ENCODE measurements around the gene PPP1R9B.

DNA sequence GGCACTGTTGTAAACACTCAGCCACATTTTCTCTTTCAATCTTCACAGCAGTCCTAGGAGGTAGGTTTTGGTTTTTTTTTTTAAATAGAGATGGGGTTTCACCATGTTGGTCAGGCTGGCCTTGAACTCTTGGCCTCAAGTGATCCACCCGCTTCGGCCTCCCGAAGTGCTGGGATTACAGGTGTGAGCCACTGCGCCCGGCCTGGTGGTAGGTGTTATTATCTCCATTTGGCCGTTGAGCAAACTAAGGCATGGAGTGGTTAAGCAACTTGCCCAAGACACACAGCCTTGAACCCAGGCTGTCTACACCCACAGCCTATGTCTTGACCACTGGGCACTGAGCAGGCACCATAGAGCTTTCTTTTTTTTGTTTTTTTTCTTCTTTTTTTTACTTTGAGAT is 24.0 kb upstream of the PPP1R9B start:
- TF ChIP-seq, protein P1, sequence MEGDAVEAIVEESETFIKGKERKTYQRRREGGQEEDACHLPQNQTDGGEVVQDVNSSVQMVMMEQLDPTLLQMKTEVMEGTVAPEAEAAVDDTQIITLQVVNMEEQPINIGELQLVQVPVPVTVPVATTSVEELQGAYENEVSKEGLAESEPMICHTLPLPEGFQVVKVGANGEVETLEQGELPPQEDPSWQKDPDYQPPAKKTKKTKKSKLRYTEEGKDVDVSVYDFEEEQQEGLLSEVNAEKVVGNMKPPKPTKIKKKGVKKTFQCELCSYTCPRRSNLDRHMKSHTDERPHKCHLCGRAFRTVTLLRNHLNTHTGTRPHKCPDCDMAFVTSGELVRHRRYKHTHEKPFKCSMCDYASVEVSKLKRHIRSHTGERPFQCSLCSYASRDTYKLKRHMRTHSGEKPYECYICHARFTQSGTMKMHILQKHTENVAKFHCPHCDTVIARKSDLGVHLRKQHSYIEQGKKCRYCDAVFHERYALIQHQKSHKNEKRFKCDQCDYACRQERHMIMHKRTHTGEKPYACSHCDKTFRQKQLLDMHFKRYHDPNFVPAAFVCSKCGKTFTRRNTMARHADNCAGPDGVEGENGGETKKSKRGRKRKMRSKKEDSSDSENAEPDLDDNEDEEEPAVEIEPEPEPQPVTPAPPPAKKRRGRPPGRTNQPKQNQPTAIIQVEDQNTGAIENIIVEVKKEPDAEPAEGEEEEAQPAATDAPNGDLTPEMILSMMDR (IDR thresholded peaks at IDR 0.05), result no peak
- no peak for TF ChIP-seq ZSCAN18 (CRISPR knock-in tag; IDR thresholded peaks at IDR 0.05)
- TF ChIP-seq IRF2 (CRISPR knock-in tag; IDR thresholded peaks at IDR 0.05; ENCODE audit: borderline replicate concordance, low read depth), result no peak
- TF ChIP-seq ESRRA (CRISPR knock-in tag; IDR thresholded peaks at IDR 0.05; ENCODE audit: borderline replicate concordance), result no peak
- no peak for TF ChIP-seq MXD4 (CRISPR knock-in tag; IDR thresholded peaks at IDR 0.05; ENCODE audit: borderline replicate concordance)
- TF ChIP-seq, protein P2, sequence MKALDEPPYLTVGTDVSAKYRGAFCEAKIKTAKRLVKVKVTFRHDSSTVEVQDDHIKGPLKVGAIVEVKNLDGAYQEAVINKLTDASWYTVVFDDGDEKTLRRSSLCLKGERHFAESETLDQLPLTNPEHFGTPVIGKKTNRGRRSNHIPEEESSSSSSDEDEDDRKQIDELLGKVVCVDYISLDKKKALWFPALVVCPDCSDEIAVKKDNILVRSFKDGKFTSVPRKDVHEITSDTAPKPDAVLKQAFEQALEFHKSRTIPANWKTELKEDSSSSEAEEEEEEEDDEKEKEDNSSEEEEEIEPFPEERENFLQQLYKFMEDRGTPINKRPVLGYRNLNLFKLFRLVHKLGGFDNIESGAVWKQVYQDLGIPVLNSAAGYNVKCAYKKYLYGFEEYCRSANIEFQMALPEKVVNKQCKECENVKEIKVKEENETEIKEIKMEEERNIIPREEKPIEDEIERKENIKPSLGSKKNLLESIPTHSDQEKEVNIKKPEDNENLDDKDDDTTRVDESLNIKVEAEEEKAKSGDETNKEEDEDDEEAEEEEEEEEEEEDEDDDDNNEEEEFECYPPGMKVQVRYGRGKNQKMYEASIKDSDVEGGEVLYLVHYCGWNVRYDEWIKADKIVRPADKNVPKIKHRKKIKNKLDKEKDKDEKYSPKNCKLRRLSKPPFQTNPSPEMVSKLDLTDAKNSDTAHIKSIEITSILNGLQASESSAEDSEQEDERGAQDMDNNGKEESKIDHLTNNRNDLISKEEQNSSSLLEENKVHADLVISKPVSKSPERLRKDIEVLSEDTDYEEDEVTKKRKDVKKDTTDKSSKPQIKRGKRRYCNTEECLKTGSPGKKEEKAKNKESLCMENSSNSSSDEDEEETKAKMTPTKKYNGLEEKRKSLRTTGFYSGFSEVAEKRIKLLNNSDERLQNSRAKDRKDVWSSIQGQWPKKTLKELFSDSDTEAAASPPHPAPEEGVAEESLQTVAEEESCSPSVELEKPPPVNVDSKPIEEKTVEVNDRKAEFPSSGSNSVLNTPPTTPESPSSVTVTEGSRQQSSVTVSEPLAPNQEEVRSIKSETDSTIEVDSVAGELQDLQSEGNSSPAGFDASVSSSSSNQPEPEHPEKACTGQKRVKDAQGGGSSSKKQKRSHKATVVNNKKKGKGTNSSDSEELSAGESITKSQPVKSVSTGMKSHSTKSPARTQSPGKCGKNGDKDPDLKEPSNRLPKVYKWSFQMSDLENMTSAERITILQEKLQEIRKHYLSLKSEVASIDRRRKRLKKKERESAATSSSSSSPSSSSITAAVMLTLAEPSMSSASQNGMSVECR (CRISPR knock-in tag; IDR thresholded peaks at IDR 0.05; ENCODE audit: borderline replicate concordance), result no peak

Data from WTC11 (cell line).